IMR-90 (cell line): Measurements from ENCODE around the gene MZF1.

Experiments used
- CEBPB ChIP-seq: IDR thresholded peaks from 2 replicates; pipeline ENCODE4 v1.6.1; 2012; ENCODE audit warnings: low read depth, low read length, improper control_type of control experiment
- CHD1 ChIP-seq: IDR thresholded peaks from 2 replicates; pipeline ENCODE4 v1.6.1; 2012; ENCODE audit warnings: low read depth, low read length, improper control_type of control experiment
- ELK1 ChIP-seq: fragments of 150-350 bp; IDR thresholded peaks from 2 replicates; pipeline ENCODE4 v1.6.1; 2016; ENCODE audit warnings: low read depth, mild to moderate bottlenecking, low read length, moderate library complexity, borderline replicate concordance
- MAFK ChIP-seq: IDR thresholded peaks from 2 replicates; pipeline ENCODE4 v1.6.1; 2012; ENCODE audit warnings: low read depth, low read length, improper control_type of control experiment
- POLR2A ChIP-seq: IDR thresholded peaks from 2 replicates; pipeline ENCODE4 v1.6.1; 2012; ENCODE audit warnings: mild to moderate bottlenecking, low read depth, low read length
- RAD21 ChIP-seq: IDR thresholded peaks from 2 replicates; pipeline ENCODE4 v1.6.1; 2012; ENCODE audit warnings: low read length, improper control_type of control experiment
- RFX5 ChIP-seq: IDR thresholded peaks from 2 replicates; pipeline ENCODE4 v1.8.0; 2012; ENCODE audit warnings: low read depth, mild to moderate bottlenecking, low read length, moderate library complexity
- SMC3 ChIP-seq: fragments of 150-350 bp; IDR thresholded peaks from 2 replicates; pipeline ENCODE4 v1.6.1; 2016; ENCODE audit warnings: low read depth, mild to moderate bottlenecking, antibody characterized with exemption, low read length, moderate library complexity
- TF ChIP-seq, protein P1 (sequence below): conservative IDR thresholded peaks from 2 replicates; pipeline ENCODE4 v1.5.1; 2012; ENCODE audit warnings: mild to moderate bottlenecking, low read depth, low read length, improper control_type of control experiment

- TF ChIP-seq, protein P1, sequence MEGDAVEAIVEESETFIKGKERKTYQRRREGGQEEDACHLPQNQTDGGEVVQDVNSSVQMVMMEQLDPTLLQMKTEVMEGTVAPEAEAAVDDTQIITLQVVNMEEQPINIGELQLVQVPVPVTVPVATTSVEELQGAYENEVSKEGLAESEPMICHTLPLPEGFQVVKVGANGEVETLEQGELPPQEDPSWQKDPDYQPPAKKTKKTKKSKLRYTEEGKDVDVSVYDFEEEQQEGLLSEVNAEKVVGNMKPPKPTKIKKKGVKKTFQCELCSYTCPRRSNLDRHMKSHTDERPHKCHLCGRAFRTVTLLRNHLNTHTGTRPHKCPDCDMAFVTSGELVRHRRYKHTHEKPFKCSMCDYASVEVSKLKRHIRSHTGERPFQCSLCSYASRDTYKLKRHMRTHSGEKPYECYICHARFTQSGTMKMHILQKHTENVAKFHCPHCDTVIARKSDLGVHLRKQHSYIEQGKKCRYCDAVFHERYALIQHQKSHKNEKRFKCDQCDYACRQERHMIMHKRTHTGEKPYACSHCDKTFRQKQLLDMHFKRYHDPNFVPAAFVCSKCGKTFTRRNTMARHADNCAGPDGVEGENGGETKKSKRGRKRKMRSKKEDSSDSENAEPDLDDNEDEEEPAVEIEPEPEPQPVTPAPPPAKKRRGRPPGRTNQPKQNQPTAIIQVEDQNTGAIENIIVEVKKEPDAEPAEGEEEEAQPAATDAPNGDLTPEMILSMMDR = no peak
- no peak for TF ChIP-seq ELK1
- TF ChIP-seq CEBPB = no peak
- TF ChIP-seq RFX5 = no peak
- no peak for TF ChIP-seq POLR2A
- no peak for TF ChIP-seq CHD1
- TF ChIP-seq RAD21 = no peak
- TF ChIP-seq MAFK = no peak
- no peak for TF ChIP-seq SMC3
These were observed 10.0 kb downstream of the MZF1 start for GRCh38 chr19:58563034-58563573.
